IMR-90 (cell line): Measurements from ENCODE around the gene FAM111A.

Experiments
- CTCF ChIP-seq: conservative IDR thresholded peaks from 2 replicates; pipeline ENCODE4 v1.5.1; 2012; ENCODE audit warnings: mild to moderate bottlenecking, low read depth, low read length, improper control_type of control experiment
- POLR2A ChIP-seq: IDR thresholded peaks from 2 replicates; pipeline ENCODE4 v1.6.1; 2012; ENCODE audit warnings: mild to moderate bottlenecking, low read depth, low read length

GRCh38 chr11:59196777-59197176 lies 54.1 kb downstream of the FAM111A start:
- TF ChIP-seq POLR2A (no peak), CTCF (no peak)
